GM21619 (cell line): ENCODE results near the gene MAN1A2.

Source experiments
- ATAC-seq: cut with Tn5 transposase; IDR thresholded peaks from one replicate; pipeline ENCODE4 v1.9.1; 2021; ENCODE audit not compliant: unreplicated experiment

The MAN1A2 gene

GRCh38 chr1:117573386-117574023, 206.3 kb downstream of the MAN1A2 start:
- no peak for ATAC-seq

GRCh38 chr1:117574161-117574835, 207.0 kb downstream of the MAN1A2 start:
- ATAC-seq = no peak

GRCh38 chr1:117575586-117576225, 208.5 kb downstream of the MAN1A2 start:
- ATAC-seq = no peak

GRCh38 chr1:117576236-117576635, 209.0 kb downstream of the MAN1A2 start:
- no peak for ATAC-seq

GRCh38 chr1:117577191-117577885, 210.1 kb downstream of the MAN1A2 start:
- no peak for ATAC-seq

- no peak for ATAC-seq
Measured at GRCh38 chr1:117578466-117578865, 211.2 kb downstream of the MAN1A2 start.
